GM23338 (cell line): Measurements from ENCODE around the gene EPHA4. TPM values are rescaled to one million over a fixed set of nuclear protein-coding genes. Genes with fewer than 3 reads are reported as not detected.

Source experiments
- ATAC-seq: fragments of 200-7000 bp; cut with Tn5 transposase; 3 replicates; pipeline ENCODE4 v1.9.1; 2020
- DNase-seq: peaks from one replicate; pipeline ENCODE4 v3.0.0-alpha.2; 2015; ENCODE audit warnings: low spot score
- H2AFZ ChIP-seq: fragments of 200-600 bp; sonication (generic); 2 replicates; pipeline ENCODE4 v1.8.0; 2016; ENCODE audit warnings: antibody characterized with exemption, mild to moderate bottlenecking, moderate library complexity
- H3F3A ChIP-seq: fragments of 200-600 bp; sonication (generic); replicated peaks from 2 replicates; pipeline ENCODE4 v1.8.0; 2017; ENCODE audit warnings: antibody characterized with exemption, mixed run types, low read depth
- H3K27ac ChIP-seq: fragments of 200-600 bp; sonication (generic); 2 replicates; pipeline ENCODE4 v1.6.1; 2016; ENCODE audit warnings: low read depth
- H3K27me3 ChIP-seq: fragments of 200-600 bp; sonication (generic); 2 replicates; pipeline ENCODE4 v1.8.0; 2016; ENCODE audit warnings: mild to moderate bottlenecking, mixed run types, moderate library complexity; ENCODE audit not compliant: insufficient read depth
- H3K36me3 ChIP-seq: fragments of 200-600 bp; sonication (generic); 2 replicates; pipeline ENCODE4 v1.8.0; 2016; ENCODE audit warnings: mild to moderate bottlenecking; ENCODE audit not compliant: insufficient read depth
- H3K4me1 ChIP-seq: fragments of 200-600 bp; sonication (generic); 2 replicates; pipeline ENCODE4 v1.8.0; 2016; ENCODE audit warnings: mild to moderate bottlenecking, moderate library complexity; ENCODE audit not compliant: insufficient read depth
- H3K4me2 ChIP-seq: fragments of 200-600 bp; sonication (generic); 2 replicates; pipeline ENCODE4 v1.7.1; 2017; ENCODE audit warnings: mixed run types
- H3K4me3 ChIP-seq: fragments of 200-600 bp; sonication (generic); 2 replicates; pipeline ENCODE4 v1.6.1; 2016; ENCODE audit warnings: mixed run types
- H3K79me2 ChIP-seq: fragments of 200-600 bp; sonication (generic); replicated peaks from 2 replicates; pipeline ENCODE4 v1.8.0; 2017; ENCODE audit warnings: mild to moderate bottlenecking; ENCODE audit not compliant: insufficient read depth
- H3K9me2 ChIP-seq: fragments of 200-600 bp; sonication (generic); 2 replicates; pipeline ENCODE4 v1.8.0; 2017; ENCODE audit not compliant: insufficient read depth
- H4K20me1 ChIP-seq: fragments of 200-600 bp; sonication (generic); replicated peaks from 2 replicates; pipeline ENCODE4 v1.8.0; 2017; ENCODE audit warnings: mild to moderate bottlenecking; ENCODE audit not compliant: insufficient read depth
- H3K27ac Mint-ChIP-seq: 2 replicates; pipeline ENCODE4 v1.8.0; 2020; ENCODE audit warnings: inconsistent platforms, mild to moderate bottlenecking, moderate library complexity, mixed read lengths
- H3K27me3 Mint-ChIP-seq: 3 replicates; pipeline ENCODE4 v1.8.0; 2022; ENCODE audit warnings: low read depth, mild to moderate bottlenecking, moderate library complexity, mixed read lengths, inconsistent platforms; ENCODE audit not compliant: insufficient read depth, poor library complexity
- H3K36me3 Mint-ChIP-seq: 3 replicates; pipeline ENCODE4 v1.8.0; 2021; ENCODE audit warnings: low read depth, mild to moderate bottlenecking, inconsistent platforms, moderate library complexity, mixed read lengths
- H3K4me1 Mint-ChIP-seq: 3 replicates; pipeline ENCODE4 v1.8.0; 2020; ENCODE audit warnings: mild to moderate bottlenecking, inconsistent platforms, mixed read lengths
- H3K4me3 Mint-ChIP-seq: 3 replicates; pipeline ENCODE4 v1.8.0; 2021; ENCODE audit warnings: moderate library complexity, mild to moderate bottlenecking, inconsistent platforms, mixed read lengths
- H3K9me3 Mint-ChIP-seq: 3 replicates; pipeline ENCODE4 v1.8.0; 2020; ENCODE audit warnings: moderate library complexity, mild to moderate bottlenecking, inconsistent platforms, mixed read lengths
- CREB1 ChIP-seq: fragments of 250-450 bp; sonication (Bioruptor Pico); IDR thresholded peaks from 2 replicates; pipeline ENCODE4 v1.5.0; 2020; ENCODE audit warnings: low read depth, mild to moderate bottlenecking, moderate library complexity
- CTCF ChIP-seq, 2 experiments: fragments of 200-600 bp in 1 of 2; sonication (generic) in 1 of 2; conservative IDR thresholded peaks; 2 replicates each; pipeline versions ENCODE4 v1.5.1 to v1.6.1; 2016 to 2017; ENCODE audit warnings: antibody characterized with exemption in 2 of 2, low read depth in 2 of 2, mild to moderate bottlenecking in 2 of 2, moderate library complexity in 1 of 2
- ETS1 ChIP-seq: IDR thresholded peaks from 2 replicates; pipeline ENCODE4 v1.6.1; 2016; ENCODE audit warnings: antibody characterized with exemption
- EZH2 ChIP-seq: fragments of 200-600 bp; sonication (generic); IDR thresholded peaks from one replicate; pipeline ENCODE4 v1.8.0; 2017; ENCODE audit warnings: antibody characterized with exemption, mild to moderate bottlenecking, low read depth; ENCODE audit not compliant: unreplicated experiment
- EZH2phosphoT487 ChIP-seq: fragments of 200-600 bp; sonication (generic); IDR thresholded peaks from one replicate; pipeline ENCODE4 v1.8.1; 2018; ENCODE audit warnings: antibody characterized with exemption; ENCODE audit not compliant: unreplicated experiment
- JUNB ChIP-seq: IDR thresholded peaks from one replicate; pipeline ENCODE4 v1.6.1; 2016; ENCODE audit warnings: antibody characterized with exemption; ENCODE audit not compliant: unreplicated experiment
- NANOG ChIP-seq: IDR thresholded peaks from 2 replicates; pipeline ENCODE4 v1.6.1; 2016; ENCODE audit warnings: antibody characterized with exemption, borderline replicate concordance
- POLR2AphosphoS5 ChIP-seq: IDR thresholded peaks from 2 replicates; pipeline ENCODE4 v1.6.1; 2016; ENCODE audit warnings: antibody characterized with exemption, low read depth
- REST ChIP-seq: IDR thresholded peaks from one replicate; pipeline ENCODE4 v1.6.1; 2018; ENCODE audit warnings: antibody characterized with exemption; ENCODE audit not compliant: unreplicated experiment
- STAT1 ChIP-seq: IDR thresholded peaks from one replicate; pipeline ENCODE4 v1.6.1; 2016; ENCODE audit warnings: antibody characterized with exemption; ENCODE audit not compliant: unreplicated experiment
- ZNF114 ChIP-seq: fragments of 250-450 bp; sonication (Bioruptor Pico); IDR thresholded peaks from 2 replicates; pipeline ENCODE4 v1.5.0; 2020; ENCODE audit warnings: mild to moderate bottlenecking, moderate library complexity
- ZNF331 ChIP-seq: fragments of 250-450 bp; sonication (Bioruptor Pico); IDR thresholded peaks from 2 replicates; pipeline ENCODE4 v1.5.0; 2020; ENCODE audit warnings: low read depth, mild to moderate bottlenecking, moderate library complexity
- ZNF462 ChIP-seq: fragments of 250-450 bp; sonication (Bioruptor Pico); IDR thresholded peaks from 2 replicates; pipeline ENCODE4 v1.5.0; 2020; ENCODE audit warnings: mild to moderate bottlenecking, moderate library complexity
- polyA plus RNA-seq: library from polyadenylated mRNA; unstranded; fragments of >200 nt; fragmentation: Nextera tagmentation; extraction: Ambion mirVana; gene quantifications from 2 replicates; pipeline ENCODE4 v1.2.1, GENCODE V29; 2016
- total RNA-seq: library from RNA; depleted of rRNA; stranded (reverse); fragments of >200 nt; shearing (Covaris generic); gene quantifications from 2 replicates; pipeline ENCODE4 v1.2.3, GENCODE V29; 2014

The EPHA4 gene
- total and polyA plus RNA-seq, 2 experiments from 2014 or later, result 4.1 to 6.2 TPM

GRCh38 chr2:221555494-221555846 lies 16.6 kb downstream of the EPHA4 start:
- Mint-ChIP-seq H3K4me3 (peak overlapping the region; percentile 32; the same call in 2 of the 3 replicates), H3K4me1 (peaks cover 55% of the 10 kb centered on the region), H3K9me3 (no peaks in the 10 kb centered on the region), H3K27ac (peak overlapping the region; percentile 57; the same call in 1 of the 2 replicates), H3K36me3 (no peaks in the 10 kb centered on the region), H3K27me3 (no peaks in the 10 kb centered on the region)
- Histone ChIP-seq H3K4me2 (peak overlapping the region; percentile 37), H3K4me3 (peak overlapping the region; percentile 2; the same call in 1 of the 2 replicates), H3K27ac (peak overlapping the region; percentile 52), H3K79me2 (peaks cover 4% of the 10 kb centered on the region), H3F3A (no peaks in the 10 kb centered on the region), H3K27me3 (no peaks in the 10 kb centered on the region), H4K20me1 (no peaks in the 10 kb centered on the region), H3K36me3 (no peaks in the 10 kb centered on the region), H3K4me1 (peaks cover 43% of the 10 kb centered on the region), H2AFZ (no peak overlapping the region), H3K9me2 (no peaks in the 10 kb centered on the region)
- TF ChIP-seq EZH2 (no peak), JUNB (no peak), ZNF331 (CRISPR knock-in tag) (no peak), STAT1 (no peak), ZNF114 (CRISPR knock-in tag) (no peak), EZH2phosphoT487 (no peak), REST (no peak), ZNF462 (no peak), ETS1 (no peak), CTCF (conservative IDR thresholded peaks at IDR 0.05; ENCODE audit: low read depth in 2 of 2) (no peak), NANOG (no peak), CREB1 (CRISPR knock-in tag) (no peak), POLR2AphosphoS5 (no peak)
- peak; percentile 64 for ATAC-seq
- DNase-seq, result peak; percentile 21
